Vagina (tissue), 2 donors: ENCODE data around the gene GDPD4.

Experiments
- CTCF ChIP-seq, 3 experiments: fragments of 450-650 bp in 2 of 3; fragments of 200-600 bp in 1 of 3; sonication (generic) in 1 of 3; IDR thresholded peaks; one replicate each; pipeline ENCODE4 v1.5.1; 2017 to 2019; ENCODE audit warnings: antibody characterized with exemption in 3 of 3, mild to moderate bottlenecking in 2 of 3, moderate library complexity in 2 of 3
- POLR2AphosphoS5 ChIP-seq, 2 donors: sonication (generic); formaldehyde crosslinking; IDR thresholded peaks; one replicate each; pipeline ENCODE4 v1.9.0; 2017; ENCODE audit warnings: antibody characterized with exemption in 2 of 2, mild to moderate bottlenecking in 2 of 2, low read depth in 1 of 2; ENCODE audit not compliant: insufficient read depth in 1 of 2

GRCh38 chr11:77213029-77213579 is 88.4 kb downstream of the GDPD4 start:
- no peak for TF ChIP-seq CTCF (IDR thresholded peaks at IDR 0.05)
- TF ChIP-seq POLR2AphosphoS5 (IDR thresholded peaks at IDR 0.05; ENCODE audit: insufficient read depth in 1 of 2, low read depth in 1 of 2), result no peak
